ENCODE measurements around the gene HEMK1. TPM values are rescaled to one million over a fixed set of nuclear protein-coding genes. Genes with fewer than 3 reads are reported as not detected.

HEMK1 gene
- total RNA-seq, 1 experiment from 2014 or later = 9.3 TPM

DNA sequence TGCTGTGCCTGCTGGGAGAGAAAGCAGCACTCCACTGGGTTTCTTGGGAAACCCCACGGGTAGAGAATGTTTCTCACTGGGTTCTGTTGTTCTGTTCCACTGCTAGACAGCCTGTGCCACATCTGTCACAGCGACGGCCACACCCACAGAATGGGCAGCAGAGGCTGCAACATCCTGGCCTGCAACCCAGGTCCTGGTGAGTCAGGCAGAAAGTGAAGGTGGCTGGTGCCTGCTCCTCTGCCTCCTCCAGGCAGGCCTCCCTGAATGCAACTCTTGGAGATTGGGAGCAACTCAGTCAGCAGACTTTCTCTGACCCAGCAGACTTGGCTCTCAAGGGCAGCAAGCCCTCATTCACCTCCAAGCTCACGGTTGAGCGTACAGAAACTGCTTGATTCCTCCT is 14.8 kb upstream of the HEMK1 start:
- Histone ChIP-seq H3K36me3 (no peaks in the 10 kb centered on the region), H3K4me3 (no peak overlapping the region), H3K27ac (no peak overlapping the region), H3K9me3 (replicated peaks) (no peaks in the 10 kb centered on the region), H3K27me3 (replicated peaks) (peaks cover 4% of the 10 kb centered on the region; the same call in 1 of the 2 replicates), H3K4me1 (replicated peaks) (no peaks in the 10 kb centered on the region)
- no peak for DNase-seq (ENCODE audit: low read depth in 1 of 2, low spot score in 2 of 2)

DNA sequence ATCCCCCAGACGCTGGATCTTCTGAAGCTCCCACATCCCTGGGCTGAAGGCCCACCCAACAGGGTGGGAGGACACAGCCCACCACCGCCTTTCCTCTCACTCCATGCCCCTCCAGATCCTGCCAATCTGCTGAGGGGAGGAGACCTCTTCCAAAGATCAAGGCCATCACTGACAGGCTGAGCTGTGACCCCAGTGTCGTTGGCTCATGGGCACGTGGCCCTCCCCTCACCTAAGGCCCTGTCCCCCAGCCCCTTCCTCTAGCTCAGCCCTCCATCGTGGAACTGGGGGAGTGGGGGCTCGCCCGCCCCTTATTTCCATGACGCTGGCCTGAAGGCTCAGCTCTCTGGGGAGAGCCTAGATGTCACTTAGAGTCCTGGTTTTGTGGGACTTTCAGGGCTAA is 12.2 kb upstream of the HEMK1 start:
- no peaks in the 10 kb centered on the region for H3K36me3 ChIP-seq
- H3K4me3 ChIP-seq = no peak overlapping the region
- no peak overlapping the region for H3K27ac ChIP-seq

DNA sequence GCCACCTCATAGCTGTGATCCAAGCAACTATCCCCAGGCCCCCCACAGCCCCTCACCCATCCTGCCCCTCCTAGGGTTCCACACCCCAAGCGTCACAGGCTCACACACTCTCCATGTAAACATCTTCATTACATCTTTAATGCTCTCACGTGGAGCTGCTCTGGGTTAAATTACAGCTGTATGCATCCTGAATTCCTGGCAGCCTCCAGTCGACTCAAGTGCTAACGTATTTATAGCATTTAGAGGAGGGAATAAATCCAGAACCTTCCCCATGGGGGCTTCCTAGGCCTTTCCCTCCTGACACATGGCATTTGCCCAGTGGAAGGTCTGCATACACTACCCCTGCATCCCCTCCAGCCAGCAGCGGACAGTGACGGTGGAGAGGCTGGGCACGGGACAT is 11.4 kb upstream of the HEMK1 start:
- no peak overlapping the region for H3K27ac ChIP-seq
- peaks cover 4% of the 10 kb centered on the region; the same call in 1 of the 2 replicates for H3K27me3 ChIP-seq (replicated peaks)
- no peaks in the 10 kb centered on the region for H3K36me3 ChIP-seq
- DNase-seq (ENCODE audit: low read depth in 1 of 2, low spot score in 2 of 2) = no peak
- no peaks in the 10 kb centered on the region for H3K9me3 ChIP-seq (replicated peaks)
- H3K4me3 ChIP-seq = no peak overlapping the region
- peaks cover 4% of the 10 kb centered on the region; the same call in 1 of the 2 replicates for H3K4me1 ChIP-seq (replicated peaks)

More for the DNA sequence above, 12.2 kb upstream of the HEMK1 start:
- Histone ChIP-seq H3K4me1 (replicated peaks) (no peaks in the 10 kb centered on the region), H3K9me3 (replicated peaks) (no peaks in the 10 kb centered on the region), H3K27me3 (replicated peaks) (peaks cover 4% of the 10 kb centered on the region; the same call in 1 of the 2 replicates)
- no peak for DNase-seq (ENCODE audit: low read depth in 1 of 2, low spot score in 2 of 2)

DNA sequence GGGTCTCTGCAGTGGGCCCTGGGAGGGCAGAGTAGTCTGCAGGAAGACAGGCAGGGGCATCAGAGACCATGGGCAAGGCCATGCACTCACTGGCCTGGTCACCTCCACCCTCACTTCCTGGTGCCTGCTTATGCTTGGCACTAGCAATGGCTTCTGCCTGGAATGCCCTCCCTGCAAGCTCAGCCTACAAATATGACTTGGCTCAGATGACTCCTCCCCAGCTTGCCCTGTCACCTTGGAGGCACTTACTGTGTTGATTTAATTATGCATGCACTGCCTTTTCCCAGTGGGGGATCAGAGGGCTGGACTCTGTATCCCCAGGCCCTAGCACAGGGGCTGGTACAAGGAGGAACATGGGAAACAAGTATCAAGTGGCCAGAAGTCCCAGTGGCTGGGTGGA is 9.6 kb upstream of the HEMK1 start:
- Histone ChIP-seq H3K4me1 (replicated peaks) (peaks cover 5% of the 10 kb centered on the region; the same call in 1 of the 2 replicates), H3K27ac (no peak overlapping the region), H3K9me3 (replicated peaks) (no peaks in the 10 kb centered on the region), H3K36me3 (no peaks in the 10 kb centered on the region), H3K27me3 (replicated peaks) (no peaks in the 10 kb centered on the region), H3K4me3 (no peak overlapping the region)
- DNase-seq (ENCODE audit: low read depth in 1 of 2, low spot score in 2 of 2) = no peak

DNA sequence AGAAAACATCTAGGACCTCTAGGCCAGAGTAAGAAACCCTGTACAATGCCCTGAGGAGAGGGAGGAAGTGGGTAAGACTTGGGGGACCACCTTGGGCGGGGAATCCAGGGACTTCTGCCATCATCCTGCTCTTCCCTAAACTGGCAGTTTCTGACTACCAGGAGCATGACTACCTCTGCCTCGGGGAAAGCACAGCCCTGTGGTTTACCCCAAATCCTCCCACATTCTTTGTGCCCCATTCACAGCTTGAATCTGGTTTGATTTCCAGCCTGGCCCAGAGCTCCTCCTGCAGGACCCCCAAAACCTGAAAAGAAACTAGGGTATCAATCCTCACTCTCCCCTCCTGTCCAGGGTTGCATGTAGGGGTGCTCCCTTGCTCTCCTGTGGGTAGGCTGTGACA is 6.5 kb upstream of the HEMK1 start:
- Histone ChIP-seq H3K27me3 (replicated peaks) (no peaks in the 10 kb centered on the region), H3K9me3 (replicated peaks) (no peaks in the 10 kb centered on the region), H3K36me3 (no peaks in the 10 kb centered on the region), H3K4me3 (no peak overlapping the region), H3K27ac (no peak overlapping the region), H3K4me1 (replicated peaks) (peaks cover 18% of the 10 kb centered on the region)
- DNase-seq (ENCODE audit: low read depth in 1 of 2, low spot score in 2 of 2) = peak in 1 of 2 experiments; percentile 2

DNA sequence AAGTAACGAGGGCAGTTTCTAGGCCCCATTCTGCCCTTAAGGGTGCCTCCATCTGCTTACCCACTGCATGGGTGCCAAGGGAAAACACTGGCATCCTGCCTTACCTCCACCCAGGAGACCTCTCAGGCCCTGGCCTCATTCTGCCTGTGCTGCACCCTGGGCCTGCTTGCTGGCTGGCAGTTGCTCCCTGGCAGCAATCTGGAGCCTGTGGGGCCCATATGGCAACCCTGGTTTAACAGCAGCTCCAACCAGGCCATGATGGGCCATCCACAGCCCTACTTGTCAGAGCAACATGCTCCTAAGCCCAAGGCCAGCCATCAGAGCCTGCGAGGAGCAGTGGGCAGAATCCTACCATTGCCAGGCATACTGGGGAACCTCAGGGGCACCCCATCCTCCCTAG is 5.5 kb upstream of the HEMK1 start:
- Histone ChIP-seq H3K4me1 (replicated peaks) (peaks cover 24% of the 10 kb centered on the region), H3K27me3 (replicated peaks) (no peaks in the 10 kb centered on the region), H3K4me3 (no peak overlapping the region), H3K36me3 (no peaks in the 10 kb centered on the region), H3K27ac (no peak overlapping the region), H3K9me3 (replicated peaks) (no peaks in the 10 kb centered on the region)
- DNase-seq (ENCODE audit: low read depth in 1 of 2, low spot score in 2 of 2) = no peak

DNA sequence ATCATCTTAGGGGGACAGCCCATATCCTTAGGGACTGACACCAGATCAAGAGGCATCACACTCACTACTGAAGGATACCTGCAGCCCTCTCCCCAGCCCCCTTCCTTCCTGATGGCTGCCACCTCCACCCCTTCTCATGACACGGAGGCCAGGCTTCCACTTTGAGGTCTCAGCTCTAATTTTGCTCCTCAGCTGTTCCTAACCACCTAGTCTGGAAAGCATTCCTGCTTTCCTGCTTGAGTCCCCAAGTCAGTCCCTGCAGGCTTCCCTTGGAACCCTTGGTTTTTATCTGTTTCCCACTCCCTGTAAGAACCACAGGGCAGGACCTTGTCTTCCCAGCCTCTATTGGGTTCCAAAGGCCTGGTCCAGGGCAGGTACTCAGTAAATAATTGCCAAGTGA is 5.0 kb upstream of the HEMK1 start:
- no peak overlapping the region for H3K4me3 ChIP-seq
- peaks cover 24% of the 10 kb centered on the region for H3K4me1 ChIP-seq (replicated peaks)
- H3K27me3 ChIP-seq (replicated peaks) = no peaks in the 10 kb centered on the region
- no peaks in the 10 kb centered on the region for H3K36me3 ChIP-seq
- H3K27ac ChIP-seq = no peak overlapping the region
- no peak for DNase-seq (ENCODE audit: low read depth in 1 of 2, low spot score in 2 of 2)
- H3K9me3 ChIP-seq (replicated peaks) = no peaks in the 10 kb centered on the region

DNA sequence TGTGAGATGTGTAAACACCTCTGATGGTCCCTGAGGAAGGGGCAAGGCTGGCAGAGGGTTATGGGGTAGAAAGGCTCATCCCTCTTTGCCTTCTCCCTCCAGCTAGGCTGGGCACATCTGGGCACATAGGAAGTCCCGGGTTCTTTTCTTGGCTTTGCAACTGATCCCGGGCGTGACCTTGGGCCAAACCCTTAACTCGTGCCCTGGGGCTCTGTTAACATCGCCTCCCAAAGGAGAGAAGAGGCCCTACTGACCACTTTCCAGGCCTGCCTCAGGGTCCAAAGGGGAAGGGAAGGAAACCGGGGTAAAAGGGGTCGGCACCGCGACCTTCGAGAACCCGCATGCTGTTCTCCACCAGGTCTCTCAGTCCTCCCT is 2.3 kb upstream of the HEMK1 start:
- no peaks in the 10 kb centered on the region for H3K36me3 ChIP-seq
- peak overlapping the region; percentile 50 for H3K4me3 ChIP-seq
- DNase-seq (ENCODE audit: low read depth in 1 of 2, low spot score in 2 of 2) = no peak
- H3K27ac ChIP-seq = no peak overlapping the region
- no peaks in the 10 kb centered on the region for H3K9me3 ChIP-seq (replicated peaks)
- H3K4me1 ChIP-seq (replicated peaks) = peaks cover 31% of the 10 kb centered on the region
- no peaks in the 10 kb centered on the region for H3K27me3 ChIP-seq (replicated peaks)

DNA sequence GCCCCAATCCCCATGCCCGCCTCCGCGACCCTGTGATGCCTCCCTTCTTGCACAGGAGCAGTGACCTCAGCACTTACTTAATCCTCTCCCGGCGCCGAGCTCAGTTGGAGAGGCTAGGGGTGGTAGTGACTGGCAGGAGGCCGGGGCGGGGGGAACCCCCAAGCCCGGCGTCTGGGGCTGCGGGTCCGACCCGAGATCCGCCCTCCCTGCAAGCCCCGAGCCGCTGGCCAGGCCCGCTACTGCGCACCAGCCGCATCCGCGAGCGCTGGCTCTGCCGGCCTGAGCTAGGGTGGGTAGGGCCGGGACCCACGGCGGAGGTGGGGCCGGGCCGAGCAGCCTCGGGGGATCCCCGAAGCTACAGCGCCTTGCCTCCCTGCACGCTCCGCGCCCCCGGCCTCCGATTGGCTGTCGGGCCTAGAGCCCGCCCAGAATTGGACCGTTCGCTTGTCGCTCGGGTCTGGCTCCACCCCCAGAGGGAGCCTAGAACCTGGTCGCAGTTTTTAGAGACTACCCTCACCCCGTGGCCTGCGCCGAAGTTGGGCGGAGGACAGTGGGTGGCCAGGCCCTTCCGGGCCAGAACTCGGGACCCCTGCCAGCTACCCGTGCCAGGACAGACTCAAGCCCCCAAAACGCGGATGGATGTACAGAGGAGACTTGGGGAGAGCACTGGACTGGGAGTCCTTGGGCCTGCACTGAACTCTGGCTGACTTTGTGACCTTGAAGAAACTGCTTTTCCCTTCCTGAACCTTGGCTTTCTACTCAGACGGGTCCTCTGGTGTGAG is 1.7 kb upstream of the HEMK1 start, which contains the start of gene C3orf18:
C3orf18 (minus strand) TSS at position 362 of the 782 bp plus-strand sequence. CDS start 2,048 bp downstream, outside the sequence.
- Histone ChIP-seq H3K4me3 (peak within 1 kb of the TSS; percentile 50), H3K9me3 (replicated peaks) (no peaks in the 10 kb centered on the region), H3K27ac (no peak within 1 kb of the TSS), H3K36me3 (0 out of 2 replicates have a peak, but pooled peaks cover 3% of the 10 kb centered on the region), H3K4me1 (replicated peaks) (peaks cover 30% of the 10 kb centered on the region), H3K27me3 (replicated peaks) (no peaks in the 10 kb centered on the region)
- DNase-seq (ENCODE audit: low read depth in 1 of 2, low spot score in 2 of 2) = peak; percentile 72 to 89

DNA sequence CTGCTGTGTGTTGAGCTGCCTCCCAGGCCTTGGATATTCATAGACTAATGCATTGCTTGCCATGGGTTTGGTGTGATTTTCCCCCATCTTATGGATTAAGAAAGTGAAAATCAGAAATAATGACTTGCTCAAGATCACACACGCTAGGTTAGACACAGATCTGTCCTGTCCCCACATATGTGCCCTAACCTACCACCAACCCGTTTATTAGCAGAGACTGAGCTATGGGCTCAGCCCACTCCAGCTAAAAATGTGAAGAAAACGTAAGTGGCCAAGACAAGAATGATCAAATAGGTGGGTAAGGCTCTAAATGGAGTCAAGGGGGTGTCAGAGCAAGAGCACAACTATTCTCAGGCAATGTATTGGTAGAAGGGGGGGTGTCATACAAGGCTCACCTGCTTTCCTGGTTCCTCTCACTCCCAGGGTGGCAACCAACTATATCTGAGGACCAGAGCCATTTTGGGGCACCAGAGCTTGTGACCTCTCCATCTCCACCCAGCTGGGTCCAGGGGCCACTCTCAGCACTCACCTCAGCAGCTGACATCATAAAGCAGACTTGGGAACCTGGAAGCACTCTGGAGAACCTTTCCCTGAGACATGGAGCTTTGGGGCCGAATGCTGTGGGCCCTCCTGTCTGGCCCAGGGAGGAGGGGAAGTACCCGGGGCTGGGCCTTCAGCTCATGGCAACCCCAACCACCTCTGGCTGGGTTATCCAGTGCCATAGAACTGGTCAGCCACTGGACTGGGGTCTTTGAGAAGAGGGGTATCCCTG is 1.4 kb downstream of the HEMK1 start:
- no peaks in the 10 kb centered on the region for H3K9me3 ChIP-seq (replicated peaks)
- peaks cover 26% of the 10 kb centered on the region for H3K4me1 ChIP-seq (replicated peaks)
- DNase-seq (ENCODE audit: low read depth in 1 of 2, low spot score in 2 of 2) = no peak
- peak overlapping the region; percentile 57; the same call in 1 of the 2 replicates for H3K4me3 ChIP-seq
- H3K27ac ChIP-seq = no peak overlapping the region
- no peaks in the 10 kb centered on the region for H3K27me3 ChIP-seq (replicated peaks)
- 0 out of 2 replicates have a peak, but pooled peaks cover 7% of the 10 kb centered on the region for H3K36me3 ChIP-seq

DNA sequence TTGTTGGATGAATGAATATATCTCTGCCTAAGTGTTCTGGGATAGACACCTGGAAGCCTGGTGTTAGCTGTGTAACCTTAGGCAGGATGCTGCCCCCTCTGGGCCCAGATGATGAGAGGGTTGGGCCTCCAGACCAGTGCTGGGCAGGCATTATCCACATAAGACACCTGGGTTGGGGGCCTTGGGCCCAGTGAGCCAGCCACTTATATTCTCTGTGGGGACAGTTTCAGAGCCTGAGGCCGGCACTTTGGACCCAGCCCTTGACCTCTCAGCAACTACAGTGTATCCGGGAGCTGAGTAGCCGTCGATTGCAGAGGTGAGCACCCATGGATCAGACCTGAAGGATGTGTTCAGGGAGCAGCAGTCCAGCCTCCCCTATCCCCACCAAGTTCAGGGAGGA is 2.2 kb downstream of the HEMK1 start:
- Histone ChIP-seq H3K27me3 (replicated peaks) (no peaks in the 10 kb centered on the region), H3K27ac (no peak overlapping the region), H3K4me3 (no peak overlapping the region), H3K36me3 (0 out of 2 replicates have a peak, but pooled peaks cover 7% of the 10 kb centered on the region), H3K4me1 (replicated peaks) (peaks cover 26% of the 10 kb centered on the region), H3K9me3 (replicated peaks) (no peaks in the 10 kb centered on the region)
- DNase-seq (ENCODE audit: low read depth in 1 of 2, low spot score in 2 of 2) = no peak

DNA sequence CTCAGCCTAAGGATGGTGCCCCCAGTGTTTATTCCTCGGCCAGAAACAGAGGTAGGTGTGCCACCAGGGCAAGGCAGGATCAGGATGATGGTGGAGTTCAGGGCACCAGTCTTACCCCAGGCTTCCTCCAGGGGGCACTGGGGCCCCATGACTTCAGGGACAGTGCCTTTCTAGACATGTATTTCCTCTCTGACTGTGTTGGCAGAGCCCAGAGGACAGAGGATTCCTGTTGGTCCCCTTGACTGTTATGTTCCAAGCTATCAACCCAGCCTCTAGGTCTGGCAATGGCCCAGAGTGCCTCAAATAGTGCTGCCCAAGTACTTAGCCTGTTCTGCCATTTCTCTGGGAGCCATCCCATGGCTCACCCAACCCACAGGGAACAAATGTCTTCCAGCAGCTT is 2.8 kb downstream of the HEMK1 start:
- Histone ChIP-seq H3K36me3 (0 out of 2 replicates have a peak, but pooled peaks cover 7% of the 10 kb centered on the region), H3K9me3 (replicated peaks) (no peaks in the 10 kb centered on the region), H3K27ac (no peak overlapping the region), H3K4me1 (replicated peaks) (peaks cover 21% of the 10 kb centered on the region), H3K27me3 (replicated peaks) (no peaks in the 10 kb centered on the region), H3K4me3 (no peak overlapping the region)
- DNase-seq (ENCODE audit: low read depth in 1 of 2, low spot score in 2 of 2) = peak; percentile 36 to 56

DNA sequence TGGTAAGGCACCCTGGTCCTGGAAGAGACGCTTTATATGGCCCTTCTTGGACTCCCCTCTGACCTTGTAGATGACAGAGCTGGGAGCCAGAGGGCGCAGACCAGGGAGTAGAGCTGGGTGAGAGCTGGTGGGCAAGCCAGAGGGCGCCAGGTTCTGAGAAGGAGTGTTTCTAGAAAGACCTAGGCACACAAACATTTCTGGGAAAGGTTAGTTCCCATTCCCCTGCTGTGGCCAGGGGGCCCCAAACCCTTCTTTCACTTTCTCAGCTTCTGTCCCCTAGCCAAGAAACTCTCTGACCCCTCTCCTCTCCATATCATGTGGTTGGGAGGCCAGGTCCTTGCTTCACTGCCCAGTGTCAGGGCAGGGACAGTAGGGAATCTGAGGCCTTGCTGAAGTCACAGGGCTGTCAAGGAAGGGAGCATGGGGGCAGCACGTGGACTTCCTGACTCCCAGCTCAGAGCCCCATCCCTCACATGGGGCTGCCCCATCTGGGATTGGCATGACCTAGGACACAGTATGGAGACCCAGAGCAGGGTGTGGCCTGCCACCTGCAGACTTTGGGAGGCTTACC is 3.6 kb downstream of the HEMK1 start:
- no peak overlapping the region for H3K27ac ChIP-seq
- peaks cover 10% of the 10 kb centered on the region; the same call in 1 of the 2 replicates for H3K36me3 ChIP-seq
- no peak overlapping the region for H3K4me3 ChIP-seq
- H3K9me3 ChIP-seq (replicated peaks) = no peaks in the 10 kb centered on the region
- no peak for DNase-seq (ENCODE audit: low read depth in 1 of 2, low spot score in 2 of 2)
- peaks cover 13% of the 10 kb centered on the region for H3K4me1 ChIP-seq (replicated peaks)
- no peaks in the 10 kb centered on the region for H3K27me3 ChIP-seq (replicated peaks)

Data from SJSA1 (cell line).